Prostate gland (tissue), 2 donors: ENCODE data around the gene GNB2. TPM values are rescaled to one million over a fixed set of nuclear protein-coding genes. Genes with fewer than 3 reads are reported as not detected.

Source experiments
- DNase-seq: peaks from one replicate; pipeline ENCODE4 v3.0.0-alpha.2; 2019; ENCODE audit warnings: low spot score
- H3K27ac ChIP-seq, 2 donors: fragments of 200-600 bp; sonication (generic); 2 replicates each; pipeline ENCODE4 v1.5.1; 2017 to 2019
- H3K27me3 ChIP-seq: fragments of 200-600 bp; sonication (generic); replicated peaks from 2 replicates; pipeline ENCODE4 v1.5.1; 2019; ENCODE audit not compliant: insufficient read depth
- H3K36me3 ChIP-seq, 2 donors: fragments of 200-600 bp; sonication (generic); 1 replicate in 1 of 2; 2 replicates in 1 of 2; pipeline versions ENCODE4 v1.5.1 to v1.8.1; 2017 to 2019
- H3K4me1 ChIP-seq: fragments of 200-600 bp; sonication (generic); replicated peaks from 2 replicates; pipeline ENCODE4 v1.5.1; 2019
- H3K4me3 ChIP-seq, 2 donors: fragments of 200-600 bp; sonication (generic); 2 replicates each; pipeline ENCODE4 v1.5.1; 2017 to 2019
- H3K9me3 ChIP-seq: fragments of 200-600 bp; sonication (generic); 2 replicates; pipeline ENCODE4 v1.5.1; 2017
- POLR2A ChIP-seq: fragments of 450-650 bp; IDR thresholded peaks from one replicate; pipeline ENCODE4 v1.6.1; 2016; ENCODE audit warnings: antibody characterized with exemption, mild to moderate bottlenecking
- POLR2AphosphoS5 ChIP-seq: sonication (generic); formaldehyde crosslinking; IDR thresholded peaks from one replicate; pipeline ENCODE4 v1.6.1; 2017; ENCODE audit warnings: antibody characterized with exemption
- WGBS: methylation state at CpG from one replicate; pipeline ENCODE4 v1.1.5; 2018; 5-methylcytosine and 5-hydroxymethylcytosine counted together
- intact Hi-C: fragments of 100-400 bp; cut with DNase I; formaldehyde crosslinking; loops from one replicate; pipeline ENCODE4 v1.14.2; 2022
- total RNA-seq, 2 donors: library from RNA; depleted of rRNA; stranded (reverse); fragments of >200 nt; gene quantifications; one replicate each; pipeline ENCODE4 v1.1.0, GENCODE V29; 2016
- TF ChIP-seq, protein P1 (sequence below), 4 experiments: fragments of 200-600 bp in 2 of 4; fragments of 450-650 bp in 2 of 4; sonication (generic) in 2 of 4; IDR thresholded peaks; 1 replicate in 3 of 4; 2 replicates in 1 of 4; pipeline ENCODE4 v1.5.1; 2016 to 2019; ENCODE audit warnings: antibody characterized with exemption in 4 of 4, mild to moderate bottlenecking in 2 of 4, moderate library complexity in 2 of 4

Gene GNB2
- total RNA-seq, 2 donors from 2014 or later, result 376 to 417 TPM

DNA sequence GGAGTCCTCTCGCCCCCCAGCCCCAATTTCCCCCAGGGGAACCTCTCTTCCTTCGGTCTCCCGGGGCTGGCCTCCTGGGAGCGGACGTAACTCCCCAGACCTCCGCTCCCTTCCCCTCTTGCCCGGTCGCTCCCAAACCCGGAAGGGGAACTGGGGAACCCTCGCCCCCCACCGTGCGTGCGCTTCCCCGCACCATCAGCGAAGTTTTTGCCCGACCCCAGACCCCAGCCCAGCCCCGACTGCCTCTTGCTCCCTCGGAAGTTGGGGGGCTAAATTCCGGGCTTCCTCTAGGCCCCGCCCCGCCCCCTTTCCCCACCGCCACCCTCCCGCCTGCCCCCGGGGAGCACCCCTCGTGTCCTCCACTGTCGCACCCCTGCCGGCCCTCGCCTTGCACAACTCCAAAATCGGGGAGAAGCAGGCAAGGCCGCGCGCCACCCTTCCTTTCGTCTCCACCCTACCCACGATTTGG is 436 bp downstream of the GNB2 start:
- Histone ChIP-seq H3K4me3 (peak overlapping the region; percentile 98 to 99), H3K27ac (peak overlapping the region; percentile 99), H3K36me3 (peaks cover 5 to 10% of the 10 kb centered on the region in 2 donors), H3K27me3 (no peaks in the 10 kb centered on the region), H3K9me3 (no peaks in the 10 kb centered on the region), H3K4me1 (peaks cover 9% of the 10 kb centered on the region)
- intact Hi-C loops, result loop anchor here (2.0 to 10.0 kb wide), 2 partner anchors 61 to 199 kb away; partner anchors contain the start of genes MOSPD3 and TSC22D4
- DNase-seq, result no peak
- TF ChIP-seq POLR2A, result no peak
- no peak for TF ChIP-seq POLR2AphosphoS5
- TF ChIP-seq, protein P1, sequence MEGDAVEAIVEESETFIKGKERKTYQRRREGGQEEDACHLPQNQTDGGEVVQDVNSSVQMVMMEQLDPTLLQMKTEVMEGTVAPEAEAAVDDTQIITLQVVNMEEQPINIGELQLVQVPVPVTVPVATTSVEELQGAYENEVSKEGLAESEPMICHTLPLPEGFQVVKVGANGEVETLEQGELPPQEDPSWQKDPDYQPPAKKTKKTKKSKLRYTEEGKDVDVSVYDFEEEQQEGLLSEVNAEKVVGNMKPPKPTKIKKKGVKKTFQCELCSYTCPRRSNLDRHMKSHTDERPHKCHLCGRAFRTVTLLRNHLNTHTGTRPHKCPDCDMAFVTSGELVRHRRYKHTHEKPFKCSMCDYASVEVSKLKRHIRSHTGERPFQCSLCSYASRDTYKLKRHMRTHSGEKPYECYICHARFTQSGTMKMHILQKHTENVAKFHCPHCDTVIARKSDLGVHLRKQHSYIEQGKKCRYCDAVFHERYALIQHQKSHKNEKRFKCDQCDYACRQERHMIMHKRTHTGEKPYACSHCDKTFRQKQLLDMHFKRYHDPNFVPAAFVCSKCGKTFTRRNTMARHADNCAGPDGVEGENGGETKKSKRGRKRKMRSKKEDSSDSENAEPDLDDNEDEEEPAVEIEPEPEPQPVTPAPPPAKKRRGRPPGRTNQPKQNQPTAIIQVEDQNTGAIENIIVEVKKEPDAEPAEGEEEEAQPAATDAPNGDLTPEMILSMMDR (IDR thresholded peaks at IDR 0.05), result no peak
- under 1% methylated on average over 34 of the region's 34 CpGs for WGBS

DNA sequence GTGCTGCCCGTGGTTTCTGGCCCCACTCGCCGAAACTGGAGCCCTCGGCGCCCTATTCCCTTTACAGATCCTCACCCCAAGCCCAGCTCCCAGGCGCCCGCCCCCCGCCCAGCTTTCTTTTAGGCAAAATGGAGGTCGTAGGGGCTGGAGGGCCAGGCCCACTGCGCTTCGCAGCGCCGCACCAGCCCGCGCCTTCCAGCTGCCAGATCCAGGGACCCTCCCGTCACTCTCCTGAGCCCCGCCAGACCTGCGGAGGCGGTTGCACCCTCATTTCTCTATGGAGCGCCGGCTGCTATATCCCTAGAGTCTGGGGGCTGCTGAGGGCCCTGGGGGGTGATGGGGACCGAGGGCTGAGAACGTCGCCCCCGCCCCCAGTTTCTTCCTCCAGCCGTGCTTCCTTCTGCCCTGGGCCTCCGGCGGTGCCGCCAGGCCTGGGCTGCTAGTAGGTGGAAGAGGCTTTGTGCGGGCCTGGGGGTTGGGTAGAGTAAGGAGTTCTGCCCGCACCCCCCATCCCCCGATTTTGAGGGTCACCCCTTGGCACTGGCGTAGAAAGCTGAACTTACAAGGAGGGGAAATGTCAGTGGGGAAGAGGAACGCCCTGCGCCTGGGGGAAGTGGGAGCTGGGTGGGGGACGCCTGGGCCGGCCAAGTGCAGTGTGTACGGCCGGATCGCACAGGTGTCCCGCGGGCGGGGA is 1.0 kb downstream of the GNB2 start:
- under 1% methylated on average over 23 of the region's 43 CpGs for WGBS
- Histone ChIP-seq H3K27me3 (no peaks in the 10 kb centered on the region), H3K4me1 (peaks cover 14% of the 10 kb centered on the region), H3K9me3 (no peaks in the 10 kb centered on the region), H3K36me3 (peaks cover 5 to 10% of the 10 kb centered on the region in 2 donors), H3K4me3 (peak overlapping the region; percentile 98 to 99), H3K27ac (peak overlapping the region; percentile 99)
- no peak for DNase-seq
- TF ChIP-seq POLR2A (no peak), POLR2AphosphoS5 (no peak)
- TF ChIP-seq, protein P1 (IDR thresholded peaks at IDR 0.05), result no peak
- intact Hi-C loops, result loop anchor here (10.0 kb wide), 1 partner anchor 200 kb away; the partner anchor contains the start of gene TSC22D4

DNA sequence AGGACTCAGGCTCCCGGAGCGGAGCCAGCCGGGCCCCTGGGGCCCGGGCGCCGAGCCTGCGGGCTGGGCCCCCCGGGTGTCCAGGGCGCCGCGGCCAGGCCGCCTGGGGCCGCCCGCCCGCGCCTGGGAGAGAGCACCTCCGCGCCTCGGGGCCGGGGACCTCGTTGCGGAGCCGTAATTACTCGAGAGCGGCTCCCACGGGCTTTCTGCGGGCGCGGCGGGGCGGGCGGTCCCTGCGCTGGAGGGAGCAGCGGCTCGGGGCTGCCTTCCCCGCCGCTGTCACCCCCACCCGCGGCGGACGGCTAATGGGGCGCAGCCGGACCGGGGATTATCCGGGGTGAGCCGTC is 1.5 kb downstream of the GNB2 start:
- H3K4me3 ChIP-seq, result peak overlapping the region; percentile 98 to 99
- intact Hi-C loops, result loop anchor here (10.0 kb wide), 1 partner anchor 200 kb away; the partner anchor contains the start of gene TSC22D4
- H3K27ac ChIP-seq, result peak overlapping the region; percentile 99
- H3K27me3 ChIP-seq, result no peaks in the 10 kb centered on the region
- WGBS, result 0% methylated on average over 7 of the region's 46 CpGs
- peaks cover 17% of the 10 kb centered on the region for H3K4me1 ChIP-seq
- no peaks in the 10 kb centered on the region for H3K9me3 ChIP-seq
- TF ChIP-seq POLR2A, result no peak
- no peak for DNase-seq
- H3K36me3 ChIP-seq, result peaks cover 5 to 10% of the 10 kb centered on the region in 2 donors

DNA sequence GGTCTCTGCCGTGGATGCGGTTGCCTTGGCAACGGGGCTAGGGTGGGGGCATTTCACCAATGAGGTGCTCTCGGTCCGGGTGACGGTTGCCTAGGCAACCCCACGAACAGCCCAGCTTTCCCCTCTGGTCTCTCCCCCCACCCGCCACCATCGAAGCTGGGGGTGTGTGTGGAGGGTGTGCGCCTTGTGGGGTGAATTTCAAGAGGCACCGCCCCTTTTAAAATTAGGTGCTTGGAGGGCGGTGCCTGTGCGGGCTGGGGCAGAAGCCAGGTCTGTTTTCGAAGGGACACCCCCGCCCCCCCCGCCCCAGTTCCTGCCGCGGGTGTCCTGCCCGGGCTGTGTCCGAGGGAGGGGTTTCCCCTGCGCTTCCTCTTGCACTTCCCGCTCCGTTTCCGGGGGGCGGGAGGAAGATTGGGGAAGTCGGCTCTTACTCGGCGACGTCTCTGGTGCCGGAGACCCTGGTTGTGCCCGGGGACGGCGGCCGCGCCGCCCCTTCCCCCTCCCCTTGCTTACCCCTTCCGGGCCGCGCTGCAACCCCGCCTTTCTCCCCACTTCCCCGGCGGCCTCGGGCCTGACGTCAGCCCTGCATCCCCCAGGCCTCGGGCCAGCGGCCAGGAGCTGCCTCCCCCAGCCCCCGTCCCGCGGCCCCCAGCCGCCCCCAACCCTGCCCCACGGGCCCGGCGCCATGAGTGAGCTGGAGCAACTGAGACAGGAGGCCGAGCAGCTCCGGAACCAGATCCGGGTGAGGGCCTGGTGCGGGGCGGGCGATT is 2.2 kb downstream of the GNB2 start:
- peak overlapping the region; percentile 99 for H3K27ac ChIP-seq
- H3K36me3 ChIP-seq, result peaks cover 5 to 10% of the 10 kb centered on the region in 2 donors
- peak overlapping the region; percentile 98 to 99 for H3K4me3 ChIP-seq
- WGBS, result 1% methylated on average over 34 of the region's 59 CpGs
- TF ChIP-seq POLR2A (peak; percentile 40), POLR2AphosphoS5 (peak; percentile 75)
- TF ChIP-seq, protein P1 (IDR thresholded peaks at IDR 0.05), result no peak
- H3K4me1 ChIP-seq, result peaks cover 17% of the 10 kb centered on the region
- no peaks in the 10 kb centered on the region for H3K27me3 ChIP-seq
- no peaks in the 10 kb centered on the region for H3K9me3 ChIP-seq
- intact Hi-C loops, result loop anchor here (10.0 kb wide), 1 partner anchor 201 kb away; the partner anchor contains the start of gene TSC22D4
- DNase-seq, result peak; percentile 80
